OCI-LY1 (cell line): ENCODE data around the gene ZNF710.

ENCODE experiments used
- CTCF ChIP-seq: fragments of 200-600 bp; sonication (generic), shearing (Covaris generic); IDR thresholded peaks from 2 replicates; pipeline ENCODE4 v1.5.1; 2017; ENCODE audit warnings: mild to moderate bottlenecking, antibody characterized with exemption, low read length, moderate library complexity, mixed read lengths
- EZH2 ChIP-seq: fragments of 200-600 bp; sonication (generic), shearing (Covaris generic); IDR thresholded peaks from 2 replicates; pipeline ENCODE4 v1.8.0; 2017; ENCODE audit warnings: borderline replicate concordance, mixed run types, mild to moderate bottlenecking, antibody characterized with exemption, low read length, moderate library complexity, mixed read lengths

DNA sequence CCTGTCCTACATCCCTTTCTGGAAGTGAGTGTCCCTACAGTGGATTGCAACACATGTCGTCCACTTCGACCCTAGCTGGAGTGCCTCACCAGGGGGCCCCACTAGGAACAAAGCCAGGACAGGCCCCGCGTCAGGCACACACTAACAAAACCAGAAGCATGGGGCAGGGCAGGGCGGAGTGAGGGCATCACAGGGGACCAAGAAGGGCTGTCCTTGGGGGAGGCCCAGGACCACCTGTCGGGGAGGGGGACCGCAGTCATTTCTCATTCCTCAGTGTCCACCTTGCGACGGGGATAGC is 79.3 kb downstream of the ZNF710 start:
- TF ChIP-seq CTCF (no peak), EZH2 (no peak)
